ENCODE measurements around the gene ARHGEF18.
"Not testable (repeated sequence)": the region's sequence is repeated elsewhere in the genome, so short reads cannot be mapped to it uniquely, and the experiment has no call there.

ARHGEF18 gene

GRCh38 chr19:7348587-7349230 lies at the start of gene ARHGEF18:
Gene ARHGEF18, plus strand, starts transcription at chr19:7348937. Its CDS starts 13,954 bp downstream, at chr19:7362891.
- peaks cover 55% of the 10 kb centered on the region for H3K4me1 Mint-ChIP-seq
- peak; percentile 43 for ATAC-seq (ENCODE audit: low read depth)

DNA sequence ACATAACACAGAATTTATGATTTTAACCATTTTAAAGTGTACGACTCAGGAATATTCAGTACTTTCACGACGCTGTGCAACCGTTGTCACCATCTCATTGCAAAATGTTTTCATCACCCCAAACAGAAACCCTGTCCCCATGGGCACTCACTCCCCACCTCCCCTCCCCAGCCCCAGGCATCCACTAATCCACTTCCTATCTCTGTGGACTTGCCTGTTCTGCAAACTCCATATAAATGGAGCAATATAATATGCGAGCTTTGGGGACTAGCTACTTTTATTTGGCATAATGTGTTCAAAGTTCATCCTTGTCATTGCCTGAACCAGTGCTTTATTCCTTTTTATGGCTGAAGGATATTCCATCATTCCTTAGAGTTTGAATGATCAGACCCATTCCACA lies 47.2 kb upstream of the ARHGEF18 start:
- DNase-seq (ENCODE audit: low spot score in 2 of 2): no peak
- Mint-ChIP-seq H3K27me3 (peaks cover 12% of the 10 kb centered on the region), H3K36me3 (no peaks in the 10 kb centered on the region), H3K4me1 (peaks cover 3% of the 10 kb centered on the region), H3K4me3 (no peak overlapping the region), H3K27ac (no peak overlapping the region), H3K9me3 (no peaks in the 10 kb centered on the region)
- ATAC-seq (ENCODE audit: low read depth): no peak

More at GRCh38 chr19:7348587-7349230, at the start of gene ARHGEF18:
- Mint-ChIP-seq H3K27ac (peak within 1 kb of the TSS; percentile 99), H3K9me3 (peaks cover 2% of the 10 kb centered on the region), H3K4me3 (peak within 1 kb of the TSS; percentile 99), H3K27me3 (no peaks in the 10 kb centered on the region), H3K36me3 (peaks cover 28% of the 10 kb centered on the region)
- peak; percentile 58 to 59 for DNase-seq (ENCODE audit: low spot score in 2 of 2)

DNA sequence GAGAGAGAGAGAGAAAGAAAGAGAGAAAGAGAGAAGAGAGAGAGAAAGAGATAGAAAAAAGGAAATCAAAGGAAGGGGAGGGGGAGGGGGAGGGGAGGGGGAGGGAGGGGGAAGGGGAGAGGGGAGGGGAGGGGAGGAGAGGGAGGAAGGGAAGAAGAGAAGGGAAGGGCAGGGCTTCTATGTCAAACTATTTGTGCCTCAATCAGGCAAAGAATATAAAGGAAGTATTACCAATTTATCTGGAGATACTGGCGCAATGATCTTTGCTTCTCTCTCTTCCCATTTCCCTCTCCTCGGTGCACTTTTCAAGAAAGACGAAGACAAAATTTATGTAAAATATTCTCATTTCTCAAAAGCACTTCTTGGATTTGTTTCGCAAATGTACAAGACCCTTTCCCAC lies 45.3 kb upstream of the ARHGEF18 start:
- H3K27me3 Mint-ChIP-seq: peaks cover 12% of the 10 kb centered on the region
- no peak overlapping the region for H3K4me3 Mint-ChIP-seq
- DNase-seq (ENCODE audit: low spot score in 2 of 2): no peak
- no peaks in the 10 kb centered on the region for H3K9me3 Mint-ChIP-seq
- no peak for ATAC-seq (ENCODE audit: low read depth)
- H3K36me3 Mint-ChIP-seq: no peaks in the 10 kb centered on the region
- H3K27ac Mint-ChIP-seq: no peak overlapping the region
- peaks cover 3% of the 10 kb centered on the region for H3K4me1 Mint-ChIP-seq

DNA sequence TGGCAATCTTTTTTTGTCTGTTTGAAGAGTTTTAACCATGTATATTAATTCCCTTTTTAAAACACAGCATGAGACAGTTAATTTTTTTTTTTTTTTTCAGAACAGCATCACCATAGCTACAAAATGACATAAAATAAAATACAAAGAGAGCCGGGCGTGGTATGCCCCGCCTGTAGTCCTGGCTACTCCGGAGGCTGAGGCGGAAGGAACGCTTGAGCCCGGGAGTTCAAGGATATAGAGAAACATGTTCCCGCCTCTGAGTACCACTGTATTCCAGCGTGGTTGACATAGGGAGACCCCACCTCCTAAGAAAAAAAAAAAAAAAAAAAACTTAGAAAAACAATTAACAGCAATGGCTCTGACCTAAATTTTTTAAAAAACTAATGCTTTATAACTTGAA lies 44.5 kb upstream of the ARHGEF18 start:
- Mint-ChIP-seq H3K36me3 (no peaks in the 10 kb centered on the region), H3K4me1 (peaks cover 3% of the 10 kb centered on the region), H3K4me3 (no peak overlapping the region), H3K9me3 (no peaks in the 10 kb centered on the region), H3K27me3 (peaks cover 12% of the 10 kb centered on the region), H3K27ac (no peak overlapping the region)
- ATAC-seq (ENCODE audit: low read depth) (no peak), DNase-seq (ENCODE audit: low spot score in 2 of 2) (no peak)

GRCh38 chr19:7307590-7308218 lies 41.0 kb upstream of the ARHGEF18 start:
- DNase-seq (ENCODE audit: low spot score in 2 of 2) (no peak), ATAC-seq (ENCODE audit: low read depth) (no peak)
- Mint-ChIP-seq H3K27me3 (peaks cover 7% of the 10 kb centered on the region), H3K9me3 (no peaks in the 10 kb centered on the region), H3K4me3 (no peak overlapping the region), H3K36me3 (no peaks in the 10 kb centered on the region), H3K4me1 (peaks cover 6% of the 10 kb centered on the region), H3K27ac (no peak overlapping the region)

DNA sequence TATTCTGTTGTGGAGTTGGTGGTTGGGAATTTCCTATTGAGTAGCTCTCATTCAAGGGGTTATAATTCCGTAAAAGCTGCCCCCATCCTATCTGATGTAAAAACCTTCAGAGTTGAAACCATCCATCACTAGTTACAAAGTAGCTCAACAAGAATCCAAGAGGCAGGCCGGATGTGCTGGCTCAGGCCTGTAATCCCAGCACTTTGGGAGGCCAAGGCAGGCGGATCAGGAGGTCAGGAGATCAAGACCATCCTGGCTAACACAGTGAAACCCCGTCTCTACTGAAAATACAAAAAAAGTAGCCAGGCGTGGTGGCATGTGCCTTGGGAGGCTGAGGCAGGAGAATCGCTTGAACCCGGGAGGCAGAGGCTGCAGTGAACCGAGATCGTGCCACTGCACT lies 40.4 kb upstream of the ARHGEF18 start:
- H3K9me3 Mint-ChIP-seq; H3K4me1 Mint-ChIP-seq; DNase-seq (ENCODE audit: low spot score in 2 of 2); H3K4me3 Mint-ChIP-seq; H3K27me3 Mint-ChIP-seq; ATAC-seq (ENCODE audit: low read depth); H3K27ac Mint-ChIP-seq; H3K36me3 Mint-ChIP-seq: not testable (repeated sequence)

GRCh38 chr19:7311911-7312310 lies 36.8 kb upstream of the ARHGEF18 start:
- Mint-ChIP-seq H3K4me3 (no peak overlapping the region), H3K27me3 (peaks cover 4% of the 10 kb centered on the region), H3K9me3 (no peaks in the 10 kb centered on the region), H3K27ac (no peak overlapping the region), H3K36me3 (no peaks in the 10 kb centered on the region), H3K4me1 (peaks cover 2% of the 10 kb centered on the region)
- ATAC-seq (ENCODE audit: low read depth) (no peak), DNase-seq (ENCODE audit: low spot score in 2 of 2) (no peak)

DNA sequence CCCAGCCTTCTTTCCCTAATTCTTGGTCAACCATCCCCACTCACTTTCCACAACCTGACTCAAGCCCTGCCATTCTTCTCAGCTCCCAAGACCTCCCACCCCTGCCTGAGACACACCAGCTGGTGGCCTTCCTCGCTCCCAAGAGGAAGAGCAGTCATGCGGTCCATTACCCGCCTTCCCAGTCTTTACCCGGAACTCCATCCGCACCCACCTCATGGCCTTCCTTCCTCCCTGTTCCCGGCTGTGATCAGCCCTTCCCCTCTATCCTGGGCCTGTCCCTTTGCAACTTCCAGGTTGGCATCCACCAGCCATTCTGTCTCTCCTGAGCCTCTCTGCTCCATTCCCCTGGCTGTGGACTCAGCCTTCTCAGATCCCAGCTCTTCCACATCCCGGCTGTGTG lies 35.9 kb upstream of the ARHGEF18 start:
- Mint-ChIP-seq H3K4me1 (peaks cover 2% of the 10 kb centered on the region), H3K9me3 (no peaks in the 10 kb centered on the region)

DNA sequence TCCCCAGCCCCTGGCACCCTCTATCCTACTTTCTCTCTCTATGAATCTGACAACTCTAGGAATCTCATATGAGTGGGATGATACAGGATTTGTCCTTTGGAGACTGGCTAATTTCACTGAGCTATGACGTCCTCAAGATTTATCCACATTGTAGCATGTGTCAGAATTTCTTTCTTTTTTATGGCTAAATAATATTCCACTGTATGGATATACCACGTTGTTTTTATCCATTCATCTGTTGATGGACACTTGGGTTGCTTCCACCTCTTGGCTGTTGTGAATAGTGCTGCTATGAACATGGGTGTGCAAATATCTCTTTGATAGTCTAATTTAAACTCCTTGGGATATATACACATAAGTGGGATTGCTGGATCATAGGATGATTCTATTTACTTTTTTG lies 30.6 kb upstream of the ARHGEF18 start:
- H3K27ac Mint-ChIP-seq: no peak overlapping the region
- peaks cover 2% of the 10 kb centered on the region for H3K36me3 Mint-ChIP-seq
- ATAC-seq (ENCODE audit: low read depth): no peak
- DNase-seq (ENCODE audit: low spot score in 2 of 2): no peak
- H3K4me1 Mint-ChIP-seq: no peaks in the 10 kb centered on the region
- peaks cover 3% of the 10 kb centered on the region for H3K9me3 Mint-ChIP-seq
- H3K4me3 Mint-ChIP-seq: no peak overlapping the region
- H3K27me3 Mint-ChIP-seq: peaks cover 3% of the 10 kb centered on the region

More for the DNA sequence above, 35.9 kb upstream of the ARHGEF18 start:
- no peak overlapping the region for H3K4me3 Mint-ChIP-seq
- DNase-seq (ENCODE audit: low spot score in 2 of 2): no peak
- H3K27ac Mint-ChIP-seq: no peak overlapping the region
- ATAC-seq (ENCODE audit: low read depth): no peak
- no peaks in the 10 kb centered on the region for H3K36me3 Mint-ChIP-seq
- peaks cover 4% of the 10 kb centered on the region for H3K27me3 Mint-ChIP-seq

- DNase-seq (ENCODE audit: low spot score in 2 of 2) (no peak), ATAC-seq (ENCODE audit: low read depth) (no peak)
- H3K27ac Mint-ChIP-seq: no peak overlapping the region
- H3K4me3 Mint-ChIP-seq: no peak overlapping the region
- peaks cover 2% of the 10 kb centered on the region for H3K36me3 Mint-ChIP-seq
- H3K4me1 Mint-ChIP-seq: peaks cover 5% of the 10 kb centered on the region
- H3K27me3 Mint-ChIP-seq: no peaks in the 10 kb centered on the region
- H3K9me3 Mint-ChIP-seq: peaks cover 4% of the 10 kb centered on the region
These were observed 22.4 kb upstream of the ARHGEF18 start for GRCh38 chr19:7326105-7326877.

- no peak overlapping the region for H3K4me3 Mint-ChIP-seq
- peaks cover 2% of the 10 kb centered on the region for H3K36me3 Mint-ChIP-seq
- no peak for DNase-seq (ENCODE audit: low spot score in 2 of 2)
- peaks cover 4% of the 10 kb centered on the region for H3K9me3 Mint-ChIP-seq
- no peaks in the 10 kb centered on the region for H3K27me3 Mint-ChIP-seq
- peaks cover 5% of the 10 kb centered on the region for H3K4me1 Mint-ChIP-seq
- no peak overlapping the region for H3K27ac Mint-ChIP-seq
- ATAC-seq (ENCODE audit: low read depth): no peak
These were observed 20.9 kb upstream of the ARHGEF18 start for GRCh38 chr19:7327802-7328201.

DNA sequence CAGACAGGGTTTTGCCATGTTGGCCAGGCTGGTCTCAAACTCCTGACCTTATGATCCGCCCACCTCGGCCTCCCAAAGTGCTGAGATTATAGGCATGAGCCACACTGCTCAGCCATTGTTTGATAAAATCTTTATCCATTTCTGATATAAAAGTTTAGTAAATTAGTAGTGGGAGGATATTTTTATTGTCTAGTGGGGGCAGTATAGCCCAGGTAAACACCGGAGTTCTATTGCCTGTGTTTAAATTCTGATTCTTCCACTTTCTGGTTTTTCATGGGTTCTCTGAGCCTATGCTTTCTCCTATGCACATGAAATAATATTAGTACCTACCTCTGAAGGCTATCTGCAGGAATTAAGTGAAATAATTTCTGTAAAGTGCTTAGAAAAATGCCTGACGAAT lies 20.1 kb upstream of the ARHGEF18 start:
- no peak overlapping the region for H3K4me3 Mint-ChIP-seq
- peak; percentile 49 for ATAC-seq (ENCODE audit: low read depth)

GRCh38 chr19:7331446-7331845 lies 17.3 kb upstream of the ARHGEF18 start:
- Mint-ChIP-seq H3K36me3 (peaks cover 2% of the 10 kb centered on the region), H3K4me3 (no peak overlapping the region), H3K4me1 (peaks cover 19% of the 10 kb centered on the region), H3K9me3 (no peaks in the 10 kb centered on the region), H3K27ac (no peak overlapping the region), H3K27me3 (no peaks in the 10 kb centered on the region)
- ATAC-seq (ENCODE audit: low read depth) (no peak), DNase-seq (ENCODE audit: low spot score in 2 of 2) (no peak)

More for the DNA sequence above, 20.1 kb upstream of the ARHGEF18 start:
- peaks cover 10% of the 10 kb centered on the region for H3K4me1 Mint-ChIP-seq
- no peak for DNase-seq (ENCODE audit: low spot score in 2 of 2)
- no peaks in the 10 kb centered on the region for H3K27me3 Mint-ChIP-seq
- H3K36me3 Mint-ChIP-seq: peaks cover 2% of the 10 kb centered on the region
- no peak overlapping the region for H3K27ac Mint-ChIP-seq
- H3K9me3 Mint-ChIP-seq: peaks cover 4% of the 10 kb centered on the region

All from memory B cell (primary cell).